BJ (cell line): ENCODE measurements around the gene WWC1. TPM values are rescaled to one million over a fixed set of nuclear protein-coding genes. Genes with fewer than 3 reads are reported as not detected.
"Not testable (repeated sequence)": the region's sequence is repeated elsewhere in the genome, so short reads cannot be mapped to it uniquely, and the experiment has no call there.

Source experiments
- CTCF ChIA-PET: fragments of 350-600 bp; formaldehyde crosslinking; extraction: SDS; loops from one replicate; lab custom pipeline; 2021; ENCODE audit warnings: antibody characterized with exemption, inconsistent platforms; lab: Yijun Ruan, JAX
- POLR2A ChIA-PET: fragments of 300-600 bp; sonication (Branson Sonifier 250); formaldehyde crosslinking; extraction: SDS; loops from one replicate; lab custom pipeline; 2021; ENCODE audit warnings: antibody characterized with exemption; lab: Charles Lee
- DNase-seq: peaks from one replicate; pipeline ENCODE4 v3.0.0-alpha.2; 2011; ENCODE audit warnings: low read depth
- H3K27me3 ChIP-seq: 2 replicates; pipeline ENCODE4 v1.6.0; 2011; ENCODE audit warnings: low read length; ENCODE audit not compliant: control insufficient read depth, insufficient read depth
- H3K36me3 ChIP-seq: 2 replicates; pipeline ENCODE4 v1.5.1; 2011; ENCODE audit warnings: low read length; ENCODE audit not compliant: control insufficient read depth, insufficient read depth
- H3K4me3 ChIP-seq: 2 replicates; pipeline ENCODE4 v1.5.1; 2011; ENCODE audit warnings: low read depth, mild to moderate bottlenecking, control low read depth, low read length
- CTCF ChIP-seq: IDR thresholded peaks from 2 replicates; pipeline ENCODE4 v1.5.1; 2011; ENCODE audit warnings: low read depth, mild to moderate bottlenecking, control low read depth, inconsistent platforms, low read length, moderate library complexity; ENCODE audit not compliant: insufficient read depth
- polyA plus RNA-seq: library from polyadenylated mRNA; depleted of rRNA; stranded (reverse); fragments of >200 nt; gene quantifications from 2 replicates; pipeline ENCODE4 v1.2.3, GENCODE V29; 2011

WWC1 gene
- polyA plus RNA-seq, 1 experiment: 1.4 TPM

GRCh38 chr5:168334280-168334679 lies 42.8 kb downstream of the WWC1 start:
- Histone ChIP-seq H3K27me3 (no peaks in the 10 kb centered on the region), H3K36me3 (no peaks in the 10 kb centered on the region), H3K4me3 (no peak overlapping the region)
- ChIA-PET POLR2A (interaction anchor here (0.5 kb wide), 1 partner anchor 458 kb away, joined by 4 read pairs; no protein-coding TSS in a partner anchor), CTCF (interaction anchor here (0.8 to 1.2 kb wide), 2 partner anchors 16 to 23 kb away, joined by 3 read pairs; no protein-coding TSS in a partner anchor)
- TF ChIP-seq CTCF: no peak
- no peak for DNase-seq

- CTCF ChIA-PET: no interaction called here
- POLR2A ChIA-PET: interaction anchor here (0.5 kb wide), 1 partner anchor 459 kb away, joined by 4 read pairs; no protein-coding TSS in a partner anchor
- no peaks in the 10 kb centered on the region for H3K27me3 ChIP-seq
- no peaks in the 10 kb centered on the region for H3K36me3 ChIP-seq
- no peak for TF ChIP-seq CTCF
- DNase-seq: peak; percentile 60
- H3K4me3 ChIP-seq: no peak overlapping the region
Measured at GRCh38 chr5:168334695-168335094, 43.2 kb downstream of the WWC1 start.

- no peak for DNase-seq
- TF ChIP-seq CTCF: no peak
- POLR2A ChIA-PET: no interaction called here
- Histone ChIP-seq H3K27me3 (no peaks in the 10 kb centered on the region), H3K36me3 (no peaks in the 10 kb centered on the region), H3K4me3 (no peak overlapping the region)
- CTCF ChIA-PET: no interaction called here
Measured at GRCh38 chr5:168337361-168337760, 45.9 kb downstream of the WWC1 start.

GRCh38 chr5:168339109-168339771 lies 47.8 kb downstream of the WWC1 start:
- no peak for DNase-seq
- TF ChIP-seq CTCF: no peak
- ChIA-PET POLR2A (no interaction called here), CTCF (interaction anchor here (0.6 to 1.3 kb wide), 3 partner anchors 14 to 605 kb away, joined by 3 read pairs; no protein-coding TSS in a partner anchor)
- H3K27me3 ChIP-seq: no peaks in the 10 kb centered on the region
- H3K4me3 ChIP-seq: no peak overlapping the region
- no peaks in the 10 kb centered on the region for H3K36me3 ChIP-seq

- H3K36me3 ChIP-seq, POLR2A ChIA-PET, DNase-seq, H3K4me3 ChIP-seq, H3K27me3 ChIP-seq: not testable (repeated sequence)
- CTCF ChIA-PET: interaction anchor here (0.6 to 0.8 kb wide), 4 partner anchors 28 to 151 kb away, joined by 3 to 4 read pairs (median 4); no protein-coding TSS in a partner anchor
Measured at GRCh38 chr5:168339772-168340140, 48.3 kb downstream of the WWC1 start.

- Histone ChIP-seq H3K27me3 (no peaks in the 10 kb centered on the region), H3K4me3 (no peak overlapping the region), H3K36me3 (no peaks in the 10 kb centered on the region)
- no peak for TF ChIP-seq CTCF
- ChIA-PET POLR2A (no interaction called here), CTCF (interaction anchor here (0.6 to 0.8 kb wide), 3 partner anchors 54 to 152 kb away, joined by 3 to 4 read pairs (median 4); no protein-coding TSS in a partner anchor)
- no peak for DNase-seq
Measured at GRCh38 chr5:168340487-168340886, 49.0 kb downstream of the WWC1 start.
